HL-60 (cell line): ENCODE data around the gene CEP63.

Source experiments
- DNase-seq, 2 experiments: peaks; one replicate each; pipeline ENCODE4 v3.0.0-alpha.2; 2010 to 2020; ENCODE audit warnings: low read depth in 1 of 2, low spot score in 1 of 2
- H3K27ac ChIP-seq: fragments of 250-450 bp; sonication (Bioruptor Pico); replicated peaks from 2 replicates; pipeline ENCODE4 v1.5.1; 2020; ENCODE audit warnings: mild to moderate bottlenecking, moderate library complexity
- H3K27me3 ChIP-seq: fragments of 250-450 bp; sonication (Bioruptor Pico); 2 replicates; pipeline ENCODE4 v1.5.1; 2021; ENCODE audit warnings: mild to moderate bottlenecking, moderate library complexity; ENCODE audit not compliant: insufficient read depth, poor library complexity, severe bottlenecking
- H3K4me3 ChIP-seq: replicated peaks from 2 replicates; pipeline ENCODE4 v1.5.1; 2011; ENCODE audit warnings: mild to moderate bottlenecking, control low read depth, low read length; ENCODE audit not compliant: insufficient read depth
- GABPA ChIP-seq: IDR thresholded peaks from 2 replicates; pipeline ENCODE4 v1.6.1; 2012; ENCODE audit warnings: low read depth
- POLR2AphosphoS5 ChIP-seq: IDR thresholded peaks from 2 replicates; pipeline ENCODE4 v1.6.1; 2012; ENCODE audit warnings: low read depth
- SPI1 ChIP-seq: IDR thresholded peaks from 2 replicates; pipeline ENCODE4 v1.6.1; 2012; ENCODE audit warnings: low read depth, mild to moderate bottlenecking, borderline replicate concordance
- TF ChIP-seq, protein P1 (sequence below): IDR thresholded peaks from 2 replicates; pipeline ENCODE4 v1.6.1; 2012; ENCODE audit warnings: low read depth; ENCODE audit not compliant: insufficient replicate concordance
- TF ChIP-seq, protein P2 (sequence below): IDR thresholded peaks from one replicate; pipeline ENCODE4 v1.5.1; 2011; ENCODE audit warnings: low read length, control low read depth, inconsistent platforms; ENCODE audit not compliant: insufficient read depth

CEP63 gene

DNA sequence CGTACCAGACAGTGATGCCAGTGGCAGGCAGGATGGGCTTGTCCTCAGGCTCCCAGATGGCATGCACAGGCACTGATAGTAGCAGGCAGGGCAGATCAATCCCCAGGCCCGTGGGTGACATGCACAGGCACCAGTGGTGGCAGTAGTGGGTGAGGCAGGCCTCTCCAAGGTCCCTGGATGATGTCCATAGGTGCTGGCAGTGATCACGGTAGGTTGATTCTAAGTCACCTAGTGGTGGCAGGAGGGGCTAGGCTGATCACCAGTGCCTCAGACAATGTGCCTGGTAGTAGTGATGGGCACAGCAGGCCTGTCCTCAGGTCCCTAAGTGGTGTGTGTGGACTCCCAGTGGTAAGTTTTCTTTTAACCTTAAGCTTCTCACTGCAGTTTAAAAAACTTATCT is 19.6 kb downstream of the CEP63 start:
- DNase-seq = no peak

DNA sequence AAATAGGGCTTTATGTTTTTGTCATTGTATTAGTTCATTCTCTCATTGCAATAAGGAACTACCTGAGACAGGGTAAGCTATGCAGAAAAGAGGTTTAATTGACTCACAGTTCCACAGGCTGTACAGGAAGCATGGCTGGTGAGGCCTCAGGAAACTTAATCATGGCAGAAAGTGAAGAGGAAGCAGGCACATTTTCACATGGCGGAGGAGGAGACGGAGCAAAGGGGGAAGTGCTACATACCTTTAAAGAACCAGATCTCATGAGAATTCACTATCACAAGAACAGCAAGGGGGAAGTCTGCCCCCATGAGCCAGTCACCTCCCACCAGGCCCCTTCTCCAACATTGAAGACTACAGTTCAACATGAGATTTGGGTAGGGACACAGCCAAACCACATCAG is 25.6 kb downstream of the CEP63 start:
- H3K27me3 ChIP-seq = no peaks in the 10 kb centered on the region
- TF ChIP-seq SPI1 = peak; percentile 77; the same call in 1 of the 2 replicates
- TF ChIP-seq, protein P1, sequence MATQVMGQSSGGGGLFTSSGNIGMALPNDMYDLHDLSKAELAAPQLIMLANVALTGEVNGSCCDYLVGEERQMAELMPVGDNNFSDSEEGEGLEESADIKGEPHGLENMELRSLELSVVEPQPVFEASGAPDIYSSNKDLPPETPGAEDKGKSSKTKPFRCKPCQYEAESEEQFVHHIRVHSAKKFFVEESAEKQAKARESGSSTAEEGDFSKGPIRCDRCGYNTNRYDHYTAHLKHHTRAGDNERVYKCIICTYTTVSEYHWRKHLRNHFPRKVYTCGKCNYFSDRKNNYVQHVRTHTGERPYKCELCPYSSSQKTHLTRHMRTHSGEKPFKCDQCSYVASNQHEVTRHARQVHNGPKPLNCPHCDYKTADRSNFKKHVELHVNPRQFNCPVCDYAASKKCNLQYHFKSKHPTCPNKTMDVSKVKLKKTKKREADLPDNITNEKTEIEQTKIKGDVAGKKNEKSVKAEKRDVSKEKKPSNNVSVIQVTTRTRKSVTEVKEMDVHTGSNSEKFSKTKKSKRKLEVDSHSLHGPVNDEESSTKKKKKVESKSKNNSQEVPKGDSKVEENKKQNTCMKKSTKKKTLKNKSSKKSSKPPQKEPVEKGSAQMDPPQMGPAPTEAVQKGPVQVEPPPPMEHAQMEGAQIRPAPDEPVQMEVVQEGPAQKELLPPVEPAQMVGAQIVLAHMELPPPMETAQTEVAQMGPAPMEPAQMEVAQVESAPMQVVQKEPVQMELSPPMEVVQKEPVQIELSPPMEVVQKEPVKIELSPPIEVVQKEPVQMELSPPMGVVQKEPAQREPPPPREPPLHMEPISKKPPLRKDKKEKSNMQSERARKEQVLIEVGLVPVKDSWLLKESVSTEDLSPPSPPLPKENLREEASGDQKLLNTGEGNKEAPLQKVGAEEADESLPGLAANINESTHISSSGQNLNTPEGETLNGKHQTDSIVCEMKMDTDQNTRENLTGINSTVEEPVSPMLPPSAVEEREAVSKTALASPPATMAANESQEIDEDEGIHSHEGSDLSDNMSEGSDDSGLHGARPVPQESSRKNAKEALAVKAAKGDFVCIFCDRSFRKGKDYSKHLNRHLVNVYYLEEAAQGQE = no peak
- peak; percentile 37; the same call in 1 of the 2 replicates for TF ChIP-seq POLR2AphosphoS5
- no peak overlapping the region for H3K4me3 ChIP-seq
- DNase-seq = peak; percentile 67 to 78
- no peak overlapping the region for H3K27ac ChIP-seq

More for the DNA sequence above, 19.6 kb downstream of the CEP63 start:
- no peaks in the 10 kb centered on the region for H3K27me3 ChIP-seq
- no peak overlapping the region for H3K4me3 ChIP-seq
- TF ChIP-seq, protein P2, sequence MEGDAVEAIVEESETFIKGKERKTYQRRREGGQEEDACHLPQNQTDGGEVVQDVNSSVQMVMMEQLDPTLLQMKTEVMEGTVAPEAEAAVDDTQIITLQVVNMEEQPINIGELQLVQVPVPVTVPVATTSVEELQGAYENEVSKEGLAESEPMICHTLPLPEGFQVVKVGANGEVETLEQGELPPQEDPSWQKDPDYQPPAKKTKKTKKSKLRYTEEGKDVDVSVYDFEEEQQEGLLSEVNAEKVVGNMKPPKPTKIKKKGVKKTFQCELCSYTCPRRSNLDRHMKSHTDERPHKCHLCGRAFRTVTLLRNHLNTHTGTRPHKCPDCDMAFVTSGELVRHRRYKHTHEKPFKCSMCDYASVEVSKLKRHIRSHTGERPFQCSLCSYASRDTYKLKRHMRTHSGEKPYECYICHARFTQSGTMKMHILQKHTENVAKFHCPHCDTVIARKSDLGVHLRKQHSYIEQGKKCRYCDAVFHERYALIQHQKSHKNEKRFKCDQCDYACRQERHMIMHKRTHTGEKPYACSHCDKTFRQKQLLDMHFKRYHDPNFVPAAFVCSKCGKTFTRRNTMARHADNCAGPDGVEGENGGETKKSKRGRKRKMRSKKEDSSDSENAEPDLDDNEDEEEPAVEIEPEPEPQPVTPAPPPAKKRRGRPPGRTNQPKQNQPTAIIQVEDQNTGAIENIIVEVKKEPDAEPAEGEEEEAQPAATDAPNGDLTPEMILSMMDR = no peak
- TF ChIP-seq SPI1 (no peak), GABPA (no peak)
- TF ChIP-seq, protein P1 = no peak
- H3K27ac ChIP-seq = no peak overlapping the region

DNA sequence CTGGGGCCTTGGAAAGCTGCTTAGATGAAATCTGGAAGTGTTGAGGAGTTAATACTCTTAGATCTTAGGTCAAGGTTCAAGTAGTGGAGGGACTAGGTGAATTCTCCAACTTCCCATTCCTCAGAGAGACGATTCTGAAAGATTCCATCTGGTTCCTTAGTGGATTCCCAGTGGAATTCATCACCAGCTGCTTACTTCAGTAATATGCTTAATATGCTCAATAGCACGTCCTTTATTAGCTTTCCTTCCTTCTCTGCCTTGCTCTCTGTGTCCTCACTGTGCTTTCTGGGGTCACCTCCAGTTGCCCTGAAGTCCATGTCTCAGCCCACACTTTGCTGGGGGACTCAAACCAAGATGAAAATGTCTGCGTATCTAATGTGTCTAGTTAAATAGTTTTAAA is 31.0 kb downstream of the CEP63 start:
- H3K27ac ChIP-seq = no peak overlapping the region
- no peak for DNase-seq
- no peak overlapping the region for H3K4me3 ChIP-seq
- TF ChIP-seq, protein P1 = no peak
- TF ChIP-seq GABPA (no peak), POLR2AphosphoS5 (no peak), SPI1 (no peak)
- TF ChIP-seq, protein P2 = no peak
- H3K27me3 ChIP-seq = no peaks in the 10 kb centered on the region

DNA sequence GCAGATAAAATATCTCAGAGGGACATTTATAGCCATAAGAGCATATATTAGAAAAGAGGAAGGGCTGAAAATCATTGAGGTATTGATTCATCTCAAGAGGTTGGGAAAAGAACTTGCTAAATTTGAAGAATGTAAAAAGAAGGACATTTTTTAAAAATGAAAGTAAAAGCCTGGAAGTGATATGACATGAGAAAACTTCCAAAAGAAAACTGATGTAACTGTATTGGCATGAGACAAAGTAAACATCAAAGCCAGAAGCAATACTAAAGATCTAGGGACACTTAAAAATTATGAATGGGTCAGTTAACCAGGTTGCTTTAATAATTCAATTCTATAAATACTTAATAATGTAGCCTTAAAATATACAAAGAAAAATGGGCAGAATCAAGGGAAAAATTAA is 31.9 kb downstream of the CEP63 start:
- no peaks in the 10 kb centered on the region for H3K27me3 ChIP-seq
- no peak overlapping the region for H3K4me3 ChIP-seq
- no peak for DNase-seq
- TF ChIP-seq, protein P2 = no peak
- TF ChIP-seq, protein P1 = no peak
- TF ChIP-seq SPI1 (peak; percentile 36; the same call in 1 of the 2 replicates), POLR2AphosphoS5 (no peak)
- no peak overlapping the region for H3K27ac ChIP-seq
